ENCODE results near the gene RUVBL1.

DNA sequence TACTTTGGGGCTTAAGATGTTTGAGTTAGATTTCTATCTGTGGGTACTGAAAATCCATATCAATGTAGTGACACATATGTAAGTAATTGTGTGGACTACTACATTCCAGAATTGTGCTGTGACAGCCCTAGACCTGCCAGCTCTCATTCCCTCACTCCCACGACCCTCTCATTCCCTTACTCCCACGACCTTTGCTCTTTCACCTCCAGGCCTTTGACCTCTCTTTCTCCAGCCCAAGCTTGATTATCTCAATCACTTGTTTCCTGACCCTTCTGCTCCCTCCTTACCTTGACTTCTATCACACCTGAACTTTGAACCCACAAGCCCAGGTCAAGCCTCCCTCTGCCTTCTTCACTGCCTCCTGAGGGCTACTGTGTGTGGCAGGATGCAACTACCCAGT, 3.6 kb upstream of the RUVBL1 start:
- TF ChIP-seq, protein P1, sequence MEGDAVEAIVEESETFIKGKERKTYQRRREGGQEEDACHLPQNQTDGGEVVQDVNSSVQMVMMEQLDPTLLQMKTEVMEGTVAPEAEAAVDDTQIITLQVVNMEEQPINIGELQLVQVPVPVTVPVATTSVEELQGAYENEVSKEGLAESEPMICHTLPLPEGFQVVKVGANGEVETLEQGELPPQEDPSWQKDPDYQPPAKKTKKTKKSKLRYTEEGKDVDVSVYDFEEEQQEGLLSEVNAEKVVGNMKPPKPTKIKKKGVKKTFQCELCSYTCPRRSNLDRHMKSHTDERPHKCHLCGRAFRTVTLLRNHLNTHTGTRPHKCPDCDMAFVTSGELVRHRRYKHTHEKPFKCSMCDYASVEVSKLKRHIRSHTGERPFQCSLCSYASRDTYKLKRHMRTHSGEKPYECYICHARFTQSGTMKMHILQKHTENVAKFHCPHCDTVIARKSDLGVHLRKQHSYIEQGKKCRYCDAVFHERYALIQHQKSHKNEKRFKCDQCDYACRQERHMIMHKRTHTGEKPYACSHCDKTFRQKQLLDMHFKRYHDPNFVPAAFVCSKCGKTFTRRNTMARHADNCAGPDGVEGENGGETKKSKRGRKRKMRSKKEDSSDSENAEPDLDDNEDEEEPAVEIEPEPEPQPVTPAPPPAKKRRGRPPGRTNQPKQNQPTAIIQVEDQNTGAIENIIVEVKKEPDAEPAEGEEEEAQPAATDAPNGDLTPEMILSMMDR (IDR thresholded peaks at IDR 0.05): no peak
- TF ChIP-seq POLR2A (IDR thresholded peaks at IDR 0.05): no peak

All from lower leg skin (tissue), 3 donors.